H9 (cell line): Measurements from ENCODE around the gene TGM3. TPM values are rescaled to one million over a fixed set of nuclear protein-coding genes. Genes with fewer than 3 reads are reported as not detected.

ENCODE experiments used
- DNase-seq: peaks from one replicate; pipeline ENCODE4 v3.0.0-alpha.2; 2017
- H2AFZ ChIP-seq: one replicate; pipeline ENCODE4 v1.6.1; 2013; ENCODE audit warnings: mild to moderate bottlenecking, low read length, control low read depth, moderate library complexity
- H2AK5ac ChIP-seq: 2 replicates; pipeline ENCODE4 v1.6.1; 2013; ENCODE audit warnings: low read length, control low read depth, mixed read lengths; ENCODE audit not compliant: insufficient read length
- H2BK120ac ChIP-seq: one replicate; pipeline ENCODE4 v1.6.1; 2013; ENCODE audit warnings: low read depth, mild to moderate bottlenecking, low read length, control low read depth, inconsistent platforms; ENCODE audit not compliant: poor library complexity, severe bottlenecking
- H2BK12ac ChIP-seq: 2 replicates; pipeline ENCODE4 v1.6.1; 2013; ENCODE audit warnings: low read length, control low read depth, mixed read lengths, low read depth; ENCODE audit not compliant: insufficient read length
- H2BK15ac ChIP-seq: 2 replicates; pipeline ENCODE4 v1.6.1; 2013; ENCODE audit warnings: low read depth, low read length, control low read depth
- H2BK20ac ChIP-seq: one replicate; pipeline ENCODE4 v1.6.1; 2013; ENCODE audit warnings: low read depth, mild to moderate bottlenecking, low read length, control low read depth, inconsistent platforms; ENCODE audit not compliant: poor library complexity, severe bottlenecking
- H2BK5ac ChIP-seq: 2 replicates; pipeline ENCODE4 v1.6.1; 2013; ENCODE audit warnings: low read length, control low read depth, mixed read lengths; ENCODE audit not compliant: insufficient read length
- H3K14ac ChIP-seq: 2 replicates; pipeline ENCODE4 v1.6.1; 2013; ENCODE audit warnings: low read length, control low read depth; ENCODE audit not compliant: insufficient read depth
- H3K18ac ChIP-seq: 2 replicates; pipeline ENCODE4 v1.6.1; 2013; ENCODE audit warnings: low read depth, mild to moderate bottlenecking, mixed read lengths, low read length, control low read depth; ENCODE audit not compliant: insufficient read length
- H3K23ac ChIP-seq: 2 replicates; pipeline ENCODE4 v1.6.1; 2013; ENCODE audit warnings: low read length, control low read depth, mixed read lengths, low read depth; ENCODE audit not compliant: insufficient read length
- H3K23me2 ChIP-seq: 2 replicates; pipeline ENCODE4 v1.6.1; 2013; ENCODE audit warnings: low read depth, mild to moderate bottlenecking, mixed read lengths, low read length, control low read depth; ENCODE audit not compliant: insufficient read length, poor library complexity, severe bottlenecking
- H3K27ac ChIP-seq: 2 replicates; pipeline ENCODE4 v1.5.1; 2013; ENCODE audit warnings: low read length, control low read depth, mixed read lengths, low read depth; ENCODE audit not compliant: insufficient read length
- H3K27me3 ChIP-seq: 2 replicates; pipeline ENCODE4 v1.6.1; 2013; ENCODE audit warnings: low read length, control low read depth, inconsistent platforms; ENCODE audit not compliant: insufficient read depth
- H3K4ac ChIP-seq: 2 replicates; pipeline ENCODE4 v1.6.1; 2013; ENCODE audit warnings: low read depth, mild to moderate bottlenecking, control low read depth, inconsistent platforms, low read length, moderate library complexity
- H3K4me1 ChIP-seq: 2 replicates; pipeline ENCODE4 v1.6.1; 2013; ENCODE audit warnings: low read length, control low read depth, inconsistent platforms; ENCODE audit not compliant: insufficient read depth
- H3K4me2 ChIP-seq: 2 replicates; pipeline ENCODE4 v1.6.1; 2013; ENCODE audit warnings: low read length, control low read depth, mixed read lengths; ENCODE audit not compliant: insufficient read length, insufficient read depth
- H3K56ac ChIP-seq: 2 replicates; pipeline ENCODE4 v1.6.1; 2013; ENCODE audit warnings: low read depth, mild to moderate bottlenecking, mixed read lengths, low read length, control low read depth; ENCODE audit not compliant: insufficient read length
- H3K79me1 ChIP-seq: 2 replicates; pipeline ENCODE4 v1.6.1; 2013; ENCODE audit warnings: low read depth, mild to moderate bottlenecking, moderate library complexity, low read length, control low read depth, inconsistent platforms; ENCODE audit not compliant: insufficient read depth, poor library complexity, severe bottlenecking
- H3K79me2 ChIP-seq: 2 replicates; pipeline ENCODE4 v1.6.1; 2013; ENCODE audit warnings: low read length, control low read depth, inconsistent platforms; ENCODE audit not compliant: insufficient read depth
- H3K9ac ChIP-seq: 2 replicates; pipeline ENCODE4 v1.6.1; 2013; ENCODE audit warnings: low read length, control low read depth, mixed read lengths; ENCODE audit not compliant: insufficient read length; ENCODE audit errors: extremely low read depth
- H3K9me3 ChIP-seq: one replicate; pipeline ENCODE4 v1.6.1; 2013; ENCODE audit warnings: low read depth, low read length, inconsistent platforms; ENCODE audit not compliant: control insufficient read depth
- H3T11ph ChIP-seq: one replicate; pipeline ENCODE4 v1.6.1; 2013; ENCODE audit warnings: mild to moderate bottlenecking, low read length, control low read depth, inconsistent platforms
- H4K20me1 ChIP-seq: one replicate; pipeline ENCODE4 v1.6.1; 2013; ENCODE audit not compliant: control insufficient read depth, insufficient read length, insufficient read depth
- H4K5ac ChIP-seq: 2 replicates; pipeline ENCODE4 v1.6.1; 2013; ENCODE audit warnings: low read depth, mild to moderate bottlenecking, mixed read lengths, low read length, control low read depth; ENCODE audit not compliant: insufficient read length
- H4K8ac ChIP-seq: replicated peaks from 2 replicates; pipeline ENCODE4 v1.6.1; 2013; ENCODE audit warnings: low read length, control low read depth, mixed read lengths, low read depth; ENCODE audit not compliant: insufficient read length
- H4K91ac ChIP-seq: 2 replicates; pipeline ENCODE4 v1.6.1; 2013; ENCODE audit warnings: low read depth, mild to moderate bottlenecking, moderate library complexity, mixed read lengths, low read length, control low read depth; ENCODE audit not compliant: insufficient read length
- H3K27ac Mint-ChIP-seq, 3 experiments: 2 replicates in 2 of 3; 3 replicates in 1 of 3; pipeline ENCODE4 v1.8.0; 2020 to 2021; ENCODE audit warnings: mixed read lengths in 3 of 3, mild to moderate bottlenecking in 1 of 3, moderate library complexity in 1 of 3
- H3K27me3 Mint-ChIP-seq: 2 replicates; pipeline ENCODE4 v1.8.0; 2021; ENCODE audit warnings: low read depth, mild to moderate bottlenecking, moderate library complexity, mixed read lengths
- H3K36me3 Mint-ChIP-seq, 3 experiments: 2 replicates in 2 of 3; 3 replicates in 1 of 3; pipeline ENCODE4 v1.8.0; 2020 to 2021; ENCODE audit warnings: low read depth in 3 of 3, mixed read lengths in 3 of 3; ENCODE audit not compliant: insufficient read depth in 1 of 3
- H3K4me1 Mint-ChIP-seq, 2 experiments: 2 replicates each; pipeline ENCODE4 v1.8.0; 2020; ENCODE audit warnings: mixed read lengths in 2 of 2
- H3K4me3 Mint-ChIP-seq, 2 experiments: 2 replicates in 1 of 2; 3 replicates in 1 of 2; pipeline ENCODE4 v1.8.0; 2020 to 2021; ENCODE audit warnings: mild to moderate bottlenecking in 2 of 2, mixed read lengths in 2 of 2, moderate library complexity in 1 of 2
- H3K9me3 Mint-ChIP-seq, 2 experiments: 2 replicates in 1 of 2; 3 replicates in 1 of 2; pipeline ENCODE4 v1.8.0; 2020; ENCODE audit warnings: mild to moderate bottlenecking in 2 of 2, mixed read lengths in 2 of 2, moderate library complexity in 1 of 2
- CTCF ChIP-seq: fragments of 200-600 bp; sonication (generic); conservative IDR thresholded peaks from 3 replicates; pipeline ENCODE4 v1.8.0; 2021; ENCODE audit warnings: antibody characterized with exemption, mild to moderate bottlenecking
- WGBS: extraction: QIAGEN DNeasy Blood & Tissue Kit; methylation state at CpG from one replicate; pipeline ENCODE4 v1.1.7; 2013; ENCODE audit warnings: missing lambda C conversion rate, low lambda C conversion rate, mixed read lengths; ENCODE audit not compliant: insufficient read length; ENCODE audit errors: extremely low coverage; 5-methylcytosine and 5-hydroxymethylcytosine counted together
- total RNA-seq: library from RNA; stranded (reverse); gene quantifications from 2 replicates; pipeline ENCODE4 v1.2.1, GENCODE V29; 2021

TGM3 gene
- total RNA-seq, 1 experiment from 2014 or later, result not detected

GRCh38 chr20:2358006-2358405 lies 62.2 kb downstream of the TGM3 start:
- Mint-ChIP-seq H3K36me3 (peaks cover 0 to 15% (median 7%) of the 10 kb centered on the region in 3 experiments; a peak in 5 of 7 replicates), H3K9me3 (peaks cover 11 to 21% of the 10 kb centered on the region in 2 experiments), H3K4me1 (0 out of 4 replicates have a peak, but pooled peaks cover 0 to 3% of the 10 kb centered on the region in 2 experiments), H3K4me3 (no peak overlapping the region), H3K27ac (no peak overlapping the region), H3K27me3 (peaks cover 6% of the 10 kb centered on the region)
- Histone ChIP-seq H3K4me1 (no peaks in the 10 kb centered on the region), H2BK20ac (no peak overlapping the region), H3K4ac (no peak overlapping the region), H3K79me2 (no peaks in the 10 kb centered on the region), H4K20me1 (no peaks in the 10 kb centered on the region), H2BK120ac (no peak overlapping the region), H3K9me3 (no peaks in the 10 kb centered on the region), H3K79me1 (no peaks in the 10 kb centered on the region), H3K23me2 (no peaks in the 10 kb centered on the region), H3K27me3 (no peaks in the 10 kb centered on the region), H3K56ac (no peak overlapping the region), H3K14ac (no peak overlapping the region), H3T11ph (no peak overlapping the region), H3K4me2 (no peak overlapping the region), H4K5ac (no peak overlapping the region), H3K23ac (no peak overlapping the region), H4K8ac (no peak overlapping the region), H2AFZ (no peak overlapping the region), H3K18ac (no peak overlapping the region), H3K9ac (no peak overlapping the region), H4K91ac (no peak overlapping the region), H2BK15ac (no peak overlapping the region), H2BK5ac (no peak overlapping the region), H2AK5ac (no peak overlapping the region), H3K27ac (no peak overlapping the region), H2BK12ac (no peak overlapping the region)
- no peak for DNase-seq
- no peak for TF ChIP-seq CTCF
- WGBS, result no CpG with 5 or more reads among the region's 3 CpGs
